GM12873 (cell line): ENCODE results near the gene CLHC1.

Source experiments
- CTCF ChIP-seq: IDR thresholded peaks from 2 replicates; pipeline ENCODE4 v1.5.1; 2012; ENCODE audit warnings: low read depth, mild to moderate bottlenecking, moderate library complexity, low read length, control low read depth; ENCODE audit not compliant: insufficient read depth; ENCODE audit errors: missing control alignments

Gene CLHC1

DNA sequence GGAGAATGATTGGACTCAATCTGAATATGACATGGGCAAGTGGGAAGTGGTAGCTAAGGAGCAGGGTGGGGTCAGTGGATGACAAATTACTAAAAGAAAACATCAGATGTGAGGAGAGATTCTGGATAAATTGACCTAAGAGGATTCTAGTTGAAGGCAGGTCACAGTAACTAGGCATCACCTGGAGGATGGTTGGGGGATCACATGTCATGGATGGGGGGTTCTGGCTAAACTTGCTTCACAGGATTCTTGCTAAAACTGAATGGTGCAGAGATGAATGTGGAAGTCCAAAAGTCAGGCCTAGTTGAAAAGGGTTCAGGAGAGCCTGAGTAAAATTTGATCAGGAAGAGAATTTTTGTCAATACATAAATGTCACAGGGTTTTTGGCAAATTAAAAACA lies 18.3 kb downstream of the CLHC1 start:
- TF ChIP-seq CTCF, result no peak

GRCh38 chr2:55204950-55205349 lies 27.1 kb downstream of the CLHC1 start:
- no peak for TF ChIP-seq CTCF

GRCh38 chr2:55204536-55204935 lies 27.6 kb downstream of the CLHC1 start:
- TF ChIP-seq CTCF, result no peak

GRCh38 chr2:55200416-55200815 lies 31.7 kb downstream of the CLHC1 start:
- TF ChIP-seq CTCF, result no peak

DNA sequence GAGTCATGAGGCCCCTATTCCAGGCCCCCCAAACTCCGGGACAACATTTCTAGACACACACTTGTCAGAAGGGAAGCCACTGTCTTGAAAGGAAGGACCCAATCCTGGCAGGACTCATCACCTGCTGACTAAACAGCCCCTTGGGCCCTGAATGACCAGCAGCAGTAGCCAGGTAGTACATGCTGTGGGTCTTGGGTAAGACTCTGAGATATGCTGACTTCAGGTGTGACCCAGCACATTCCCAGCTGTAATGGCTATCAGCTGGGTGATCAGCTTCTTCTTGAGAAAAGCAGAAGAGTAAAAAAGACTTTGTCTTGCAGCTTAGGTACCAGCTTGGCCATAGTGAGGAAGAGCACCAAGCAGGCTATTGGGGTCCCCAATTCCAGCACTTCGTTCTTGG lies 35.6 kb downstream of the CLHC1 start:
- TF ChIP-seq CTCF, result no peak

DNA sequence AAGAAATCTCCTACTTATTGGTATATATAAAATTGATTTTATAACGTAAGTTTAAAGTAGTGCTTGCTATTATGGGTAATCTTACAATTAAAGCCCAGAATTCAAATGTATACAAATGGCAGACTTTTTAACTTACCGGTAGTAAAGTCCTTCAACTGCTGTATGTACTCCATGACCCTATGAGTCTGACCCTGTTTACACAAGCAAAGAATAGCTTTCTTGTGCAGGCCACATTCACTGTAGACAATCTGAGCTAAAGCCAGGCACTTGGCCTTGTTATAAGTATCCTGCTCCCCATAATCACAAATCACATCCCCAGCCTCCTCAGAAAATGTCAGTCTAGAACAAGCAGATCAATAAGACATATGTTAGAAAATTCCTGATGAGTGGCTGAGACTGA lies 51.7 kb downstream of the CLHC1 start:
- no peak for TF ChIP-seq CTCF

DNA sequence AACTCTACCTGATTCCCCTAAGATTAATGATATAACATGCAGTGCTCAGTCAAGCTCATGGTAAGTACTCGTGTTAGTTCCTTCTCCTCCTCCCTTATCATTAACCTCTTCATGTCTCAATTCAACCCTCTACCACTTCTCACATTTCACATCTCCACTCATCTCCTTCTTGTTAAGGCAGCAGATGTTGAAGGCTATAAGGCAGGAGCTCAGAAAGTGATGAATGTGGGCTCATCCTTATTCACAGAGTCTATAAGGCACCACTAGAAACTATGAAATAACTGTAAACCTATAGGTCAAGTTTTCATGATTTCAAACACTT lies 56.0 kb downstream of the CLHC1 start:
- TF ChIP-seq CTCF, result no peak
